ENCODE results near the gene SLC25A21. TPM values are rescaled to one million over a fixed set of nuclear protein-coding genes. Genes with fewer than 3 reads are reported as not detected.
"Not testable (repeated sequence)": the region's sequence is repeated elsewhere in the genome, so short reads cannot be mapped to it uniquely, and the experiment has no call there.

Gene SLC25A21
- total RNA-seq, result not detected

DNA sequence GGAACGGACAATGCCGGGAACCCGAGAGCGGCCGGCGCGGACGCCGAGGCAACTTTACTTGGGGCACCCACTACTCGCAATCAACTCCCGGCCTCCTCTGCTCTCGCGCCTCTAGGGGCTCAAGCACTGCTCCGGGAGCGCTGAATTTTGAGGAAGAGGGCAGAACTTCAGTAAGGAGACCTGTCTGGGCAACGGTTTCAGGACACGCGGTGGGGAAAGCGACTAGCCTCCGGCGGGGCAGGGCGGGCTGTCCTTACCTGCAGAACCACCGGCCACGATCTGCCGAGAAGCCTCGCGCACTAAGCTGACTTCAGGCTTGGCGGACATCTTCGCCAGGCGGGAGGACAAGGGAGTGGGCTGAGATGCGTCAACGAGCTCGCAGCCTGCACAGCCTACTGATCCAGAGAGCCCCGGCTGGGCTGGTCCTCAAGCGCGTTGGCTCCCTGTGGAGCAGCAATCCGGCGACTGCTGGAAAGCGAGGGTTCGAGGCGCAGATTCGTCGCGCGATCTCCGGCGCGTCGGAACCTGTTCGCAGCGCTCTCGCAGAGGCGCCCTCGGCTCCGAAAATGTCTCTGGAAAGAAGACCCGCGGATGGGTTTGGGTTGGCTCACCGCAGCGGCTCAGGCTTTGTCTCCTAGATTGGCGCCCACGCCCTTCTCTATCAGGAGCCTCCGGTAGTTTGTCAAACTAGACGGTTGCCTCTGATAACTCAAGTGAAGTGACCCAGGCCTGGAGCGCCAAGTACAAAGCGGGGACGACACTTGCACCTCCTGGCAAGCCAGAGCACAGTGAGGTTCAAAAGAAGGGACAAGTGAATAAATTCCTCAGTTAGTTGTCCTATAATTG is at the start of gene SLC25A21:
TSS of gene SLC25A21 (minus strand) at position 583 of the 846 bp plus-strand sequence.
- Mint-ChIP-seq H3K36me3 (no peaks in the 10 kb centered on the region), H3K27me3 (no peaks in the 10 kb centered on the region), H3K9me3 (peaks cover 4% of the 10 kb centered on the region), H3K27ac (no peak within 1 kb of the TSS), H3K4me3 (no peak within 1 kb of the TSS), H3K4me1 (ENCODE audit: low read depth in 2 of 2) (no peaks in the 10 kb centered on the region)
- DNase-seq (ENCODE audit: low spot score), result no peak
- no peak for ATAC-seq

GRCh38 chr14:37221073-37221472 is 48.7 kb upstream of the SLC25A21 start:
- ATAC-seq, result no peak
- no peak overlapping the region for H3K27ac Mint-ChIP-seq

DNA sequence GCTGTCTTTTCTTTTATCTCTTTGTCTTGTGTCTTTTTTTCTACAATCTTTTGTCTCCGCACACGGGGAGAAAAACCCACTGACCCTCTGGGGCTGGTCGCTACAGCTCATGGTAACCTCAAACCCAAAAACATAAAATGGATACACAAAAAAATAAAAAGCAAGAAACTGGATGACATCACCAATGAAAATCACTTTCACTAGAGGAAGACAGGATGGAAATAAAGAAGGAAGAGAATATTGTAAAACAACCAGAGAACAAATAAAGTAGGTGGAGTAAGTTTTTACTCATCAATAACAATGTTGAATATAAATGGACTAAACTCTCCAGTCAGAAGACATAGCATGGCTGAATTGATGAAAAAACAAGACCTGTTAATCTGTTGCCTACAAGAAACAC is 42.9 kb upstream of the SLC25A21 start:
- Mint-ChIP-seq H3K36me3 (no peaks in the 10 kb centered on the region), H3K9me3 (peaks cover 27% of the 10 kb centered on the region), H3K4me3 (no peak overlapping the region), H3K27me3 (no peaks in the 10 kb centered on the region), H3K27ac (no peak overlapping the region), H3K4me1 (ENCODE audit: low read depth in 2 of 2) (no peaks in the 10 kb centered on the region)
- ATAC-seq (no peak), DNase-seq (ENCODE audit: low spot score) (no peak)

More at GRCh38 chr14:37221073-37221472, 48.7 kb upstream of the SLC25A21 start:
- H3K36me3 Mint-ChIP-seq, result peaks cover 5% of the 10 kb centered on the region
- H3K4me3 Mint-ChIP-seq, result no peak overlapping the region
- H3K9me3 Mint-ChIP-seq, result peaks cover 16% of the 10 kb centered on the region
- no peak for DNase-seq (ENCODE audit: low spot score)
- no peaks in the 10 kb centered on the region for H3K27me3 Mint-ChIP-seq
- no peaks in the 10 kb centered on the region for H3K4me1 Mint-ChIP-seq (ENCODE audit: low read depth in 2 of 2)

GRCh38 chr14:37213016-37213415 is 40.6 kb upstream of the SLC25A21 start:
- H3K36me3 Mint-ChIP-seq, result no peaks in the 10 kb centered on the region
- no peaks in the 10 kb centered on the region for H3K27me3 Mint-ChIP-seq
- H3K4me1 Mint-ChIP-seq (ENCODE audit: low read depth in 2 of 2), result no peaks in the 10 kb centered on the region
- no peak overlapping the region for H3K27ac Mint-ChIP-seq
- no peak overlapping the region for H3K4me3 Mint-ChIP-seq
- DNase-seq (ENCODE audit: low spot score) (no peak), ATAC-seq (no peak)
- peaks cover 29% of the 10 kb centered on the region for H3K9me3 Mint-ChIP-seq

- no peak for ATAC-seq
These were observed 38.0 kb upstream of the SLC25A21 start for GRCh38 chr14:37210448-37210847.

DNA sequence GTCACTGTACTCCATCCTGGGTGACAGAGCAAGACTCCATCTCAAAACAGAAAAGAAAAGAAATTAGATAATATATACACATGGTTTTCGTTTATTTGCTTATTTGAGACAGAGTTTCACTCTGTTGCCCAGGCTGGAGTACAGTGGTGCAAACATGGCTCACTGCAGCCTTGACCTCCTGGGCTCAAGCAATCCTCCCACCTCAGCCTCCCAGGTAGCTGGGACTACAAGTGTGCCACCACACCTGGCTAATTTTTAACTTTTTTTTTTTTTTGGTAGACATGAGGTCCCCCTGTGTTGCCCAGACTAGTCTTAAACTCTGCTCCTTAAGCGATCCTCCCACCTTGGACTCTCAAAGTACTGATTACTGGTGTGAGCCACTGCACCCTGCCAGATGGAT is 37.2 kb upstream of the SLC25A21 start:
- not testable (repeated sequence) for H3K36me3 Mint-ChIP-seq; H3K27ac Mint-ChIP-seq; ATAC-seq; H3K4me3 Mint-ChIP-seq; DNase-seq (ENCODE audit: low spot score); H3K4me1 Mint-ChIP-seq (ENCODE audit: low read depth in 2 of 2); H3K27me3 Mint-ChIP-seq
- peaks cover 21% of the 10 kb centered on the region for H3K9me3 Mint-ChIP-seq

More at GRCh38 chr14:37210448-37210847, 38.0 kb upstream of the SLC25A21 start:
- no peak overlapping the region for H3K27ac Mint-ChIP-seq
- H3K9me3 Mint-ChIP-seq, result peaks cover 24% of the 10 kb centered on the region
- no peaks in the 10 kb centered on the region for H3K27me3 Mint-ChIP-seq
- no peaks in the 10 kb centered on the region for H3K36me3 Mint-ChIP-seq
- no peaks in the 10 kb centered on the region for H3K4me1 Mint-ChIP-seq (ENCODE audit: low read depth in 2 of 2)
- no peak for DNase-seq (ENCODE audit: low spot score)
- no peak overlapping the region for H3K4me3 Mint-ChIP-seq

DNA sequence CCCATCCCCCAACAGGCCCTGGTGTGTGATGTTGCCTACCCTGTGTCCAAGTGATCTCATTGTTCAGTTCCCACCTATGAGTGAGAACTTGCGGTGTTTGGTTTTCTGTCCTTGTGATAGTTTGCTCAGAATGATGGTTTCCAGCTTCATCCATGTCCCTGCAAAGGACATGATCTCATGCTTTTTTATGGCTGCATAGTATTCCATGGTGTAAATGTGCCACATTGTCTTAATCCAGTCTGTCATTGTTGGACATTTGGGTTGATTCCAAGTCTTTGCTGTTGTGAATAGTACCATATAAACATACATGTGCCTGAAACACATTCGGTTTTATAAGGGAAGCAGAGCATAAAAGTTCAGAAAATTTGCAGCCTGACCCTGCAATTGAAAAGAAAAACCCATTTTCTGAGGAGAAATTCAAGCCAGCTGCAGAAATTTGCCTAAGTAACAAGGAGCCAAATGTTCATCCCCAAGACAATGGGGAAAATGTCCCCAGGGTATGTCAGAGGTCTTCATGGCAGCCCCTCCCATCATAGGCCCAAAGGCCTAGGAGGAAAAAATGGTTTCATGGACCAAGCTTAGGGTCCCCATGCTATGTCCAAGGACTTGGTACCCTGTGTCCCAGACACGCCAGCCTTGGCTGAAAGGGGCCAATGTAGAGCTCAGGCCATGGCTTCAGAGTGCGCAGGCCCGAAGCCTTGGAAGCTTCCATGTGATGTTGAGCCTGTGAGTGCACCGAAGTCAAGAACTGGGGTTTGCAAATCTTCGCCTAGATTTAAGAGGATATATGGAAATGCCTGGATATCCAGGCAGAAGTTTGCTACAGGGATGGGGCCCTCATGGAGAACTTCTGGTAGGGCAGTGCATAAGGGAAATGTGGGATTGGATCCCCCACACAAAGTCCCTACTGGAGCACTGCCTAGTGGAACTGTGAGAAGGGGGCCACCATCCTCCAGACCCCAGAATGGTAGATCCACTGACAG is 33.5 kb upstream of the SLC25A21 start:
- H3K27ac Mint-ChIP-seq; H3K4me3 Mint-ChIP-seq; H3K4me1 Mint-ChIP-seq (ENCODE audit: low read depth in 2 of 2); DNase-seq (ENCODE audit: low spot score); H3K36me3 Mint-ChIP-seq; ATAC-seq; H3K27me3 Mint-ChIP-seq: not testable (repeated sequence)
- H3K9me3 Mint-ChIP-seq, result peaks cover 12% of the 10 kb centered on the region

DNA sequence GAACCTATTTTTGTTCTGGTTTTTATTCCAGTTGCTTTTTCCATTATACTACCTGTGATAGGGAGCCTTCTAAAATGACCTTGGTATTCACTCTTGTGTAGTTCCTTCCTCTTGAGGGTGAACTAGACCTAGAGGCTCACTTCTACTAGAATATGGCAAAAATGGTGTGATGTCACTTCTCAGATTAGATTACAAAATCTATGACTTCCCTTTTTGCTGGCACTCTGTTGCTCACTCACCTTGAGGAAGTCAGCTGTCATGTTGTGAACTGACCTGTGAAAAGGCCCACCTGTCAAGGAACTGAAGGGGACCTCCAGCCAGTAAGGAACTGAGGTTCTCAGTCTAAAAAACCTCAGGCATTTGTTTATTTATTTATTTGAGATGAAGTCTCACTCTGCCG is 31.0 kb upstream of the SLC25A21 start:
- Mint-ChIP-seq H3K36me3 (no peaks in the 10 kb centered on the region), H3K9me3 (peaks cover 8% of the 10 kb centered on the region), H3K27me3 (no peaks in the 10 kb centered on the region), H3K4me3 (no peak overlapping the region), H3K4me1 (ENCODE audit: low read depth in 2 of 2) (no peaks in the 10 kb centered on the region), H3K27ac (no peak overlapping the region)
- no peak for ATAC-seq
- DNase-seq (ENCODE audit: low spot score), result no peak

DNA sequence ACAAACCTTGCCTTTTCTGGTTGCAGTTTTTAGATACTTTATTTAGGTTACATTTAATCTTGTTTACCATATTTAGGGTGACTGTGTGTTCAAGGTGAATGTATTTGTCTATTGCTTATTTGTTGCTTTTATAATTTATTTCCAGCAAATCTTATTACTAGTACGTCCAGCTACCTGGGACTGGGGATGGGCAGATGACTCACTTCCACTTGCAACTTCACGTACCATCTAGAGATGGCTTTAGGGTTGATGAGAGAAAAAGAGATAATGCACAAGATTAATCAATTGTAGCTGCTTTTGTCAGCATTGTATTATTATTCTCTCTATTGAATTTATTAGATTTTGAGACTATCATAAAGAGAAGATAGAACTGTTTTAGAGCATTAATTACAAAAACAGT is 30.4 kb upstream of the SLC25A21 start:
- DNase-seq (ENCODE audit: low spot score), result no peak
- no peaks in the 10 kb centered on the region for H3K4me1 Mint-ChIP-seq (ENCODE audit: low read depth in 2 of 2)
- no peak for ATAC-seq

GRCh38 chr14:37202265-37202664 is 29.9 kb upstream of the SLC25A21 start:
- Mint-ChIP-seq H3K9me3 (peaks cover 8% of the 10 kb centered on the region), H3K36me3 (peaks cover 2% of the 10 kb centered on the region), H3K4me1 (ENCODE audit: low read depth in 2 of 2) (peaks cover 0 to 2% of the 10 kb centered on the region in 2 donors), H3K4me3 (no peak overlapping the region), H3K27me3 (peaks cover 0 to 6% of the 10 kb centered on the region in 2 donors), H3K27ac (no peak overlapping the region)
- no peak for ATAC-seq
- DNase-seq (ENCODE audit: low spot score), result no peak

More for the DNA sequence above, 30.4 kb upstream of the SLC25A21 start:
- Mint-ChIP-seq H3K36me3 (no peaks in the 10 kb centered on the region), H3K27me3 (peaks cover 0 to 2% of the 10 kb centered on the region in 2 donors), H3K9me3 (peaks cover 8% of the 10 kb centered on the region), H3K4me3 (no peak overlapping the region), H3K27ac (no peak overlapping the region)

DNA sequence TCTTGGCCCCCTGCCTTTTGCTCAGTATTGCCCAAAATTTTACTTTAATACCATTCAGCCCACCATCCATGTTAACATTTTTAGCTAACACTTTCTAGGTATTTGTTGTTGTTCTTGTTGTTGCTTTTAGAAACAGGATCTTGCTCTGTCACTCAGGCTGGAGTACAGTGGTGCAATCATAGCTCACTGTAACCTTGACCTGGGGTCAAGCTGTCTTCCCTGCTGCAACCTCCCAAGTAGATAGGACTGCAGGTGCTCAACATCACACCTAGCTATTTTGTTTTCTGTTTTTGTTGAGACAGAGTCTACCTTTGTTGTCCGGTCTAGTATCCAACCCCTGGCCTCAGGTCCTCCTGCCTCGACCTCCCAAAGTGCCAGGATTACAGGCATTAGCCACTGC is 29.3 kb upstream of the SLC25A21 start:
- Mint-ChIP-seq H3K4me3 (no peak overlapping the region), H3K27me3 (peaks cover 0 to 6% of the 10 kb centered on the region in 2 donors), H3K36me3 (peaks cover 5% of the 10 kb centered on the region), H3K9me3 (peaks cover 8% of the 10 kb centered on the region), H3K27ac (no peak overlapping the region), H3K4me1 (ENCODE audit: low read depth in 2 of 2) (peaks cover 0 to 3% of the 10 kb centered on the region in 2 donors)
- ATAC-seq (no peak), DNase-seq (ENCODE audit: low spot score) (no peak)

DNA sequence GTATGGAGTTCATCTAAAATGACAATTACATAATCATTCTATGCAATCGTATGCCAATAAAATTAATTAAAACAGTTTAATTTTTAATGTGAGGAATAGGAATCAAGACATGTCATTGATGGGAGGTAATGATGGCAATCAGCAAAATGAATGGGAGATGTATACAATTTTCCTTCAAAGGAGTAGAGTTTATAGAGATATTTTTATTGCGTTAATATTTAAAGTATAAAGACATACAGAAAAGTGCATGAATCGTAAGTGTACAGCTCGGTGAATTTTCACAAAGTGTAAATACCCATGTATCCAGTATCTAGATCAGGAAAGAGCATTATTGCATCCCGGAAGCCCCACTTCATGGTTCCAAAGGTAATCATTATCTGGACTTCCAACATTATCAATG is 26.5 kb upstream of the SLC25A21 start:
- Mint-ChIP-seq H3K4me1 (ENCODE audit: low read depth in 2 of 2) (peaks cover 0 to 3% of the 10 kb centered on the region in 2 donors), H3K36me3 (peaks cover 5% of the 10 kb centered on the region), H3K27ac (no peak overlapping the region), H3K4me3 (no peak overlapping the region), H3K27me3 (peaks cover 0 to 9% of the 10 kb centered on the region in 2 donors), H3K9me3 (peaks cover 12% of the 10 kb centered on the region)
- ATAC-seq (no peak), DNase-seq (ENCODE audit: low spot score) (no peak)

- peaks cover 0 to 3% of the 10 kb centered on the region in 2 donors for H3K4me1 Mint-ChIP-seq (ENCODE audit: low read depth in 2 of 2)
- DNase-seq (ENCODE audit: low spot score), result no peak
- peaks cover 12% of the 10 kb centered on the region for H3K9me3 Mint-ChIP-seq
- no peak for ATAC-seq
- peaks cover 5% of the 10 kb centered on the region for H3K36me3 Mint-ChIP-seq
- H3K27ac Mint-ChIP-seq, result no peak overlapping the region
- H3K27me3 Mint-ChIP-seq, result peaks cover 0 to 9% of the 10 kb centered on the region in 2 donors
- peak overlapping the region; percentile 13 for H3K4me3 Mint-ChIP-seq
These were observed 25.8 kb upstream of the SLC25A21 start for GRCh38 chr14:37198273-37198598.
